Thoracic aorta (tissue), 2 donors: Measurements from ENCODE around the gene PRR4. TPM values are rescaled to one million over a fixed set of nuclear protein-coding genes. Genes with fewer than 3 reads are reported as not detected.

Source experiments
- ATAC-seq: fragments of 150-250 bp; one replicate; pipeline ENCODE4 v1.8.0; 2017; ENCODE audit warnings: low read depth; ENCODE audit not compliant: insufficient number of reproducible peaks, low FRiP score
- DNase-seq: peaks from one replicate; pipeline ENCODE4 v3.0.0-alpha.2; 2020; ENCODE audit warnings: low spot score
- H3K27ac ChIP-seq, 2 donors: fragments of 200-600 bp; sonication (generic); 1 replicate in 1 of 2; 2 replicates in 1 of 2; pipeline ENCODE4 v1.5.1; 2016; ENCODE audit warnings: mild to moderate bottlenecking in 2 of 2, moderate library complexity in 2 of 2
- H3K27me3 ChIP-seq: fragments of 200-600 bp; sonication (generic); replicated peaks from 2 replicates; pipeline ENCODE4 v1.6.0; 2016; ENCODE audit warnings: mild to moderate bottlenecking; ENCODE audit not compliant: insufficient read depth
- H3K36me3 ChIP-seq: fragments of 200-600 bp; sonication (generic); one replicate; pipeline ENCODE4 v1.5.1; 2016
- H3K4me1 ChIP-seq, 2 donors: fragments of 200-600 bp; sonication (generic); 1 replicate in 1 of 2; 2 replicates in 1 of 2; pipeline versions ENCODE4 v1.5.1 to v1.6.0; 2016; ENCODE audit warnings: low read depth in 2 of 2, mild to moderate bottlenecking in 1 of 2; ENCODE audit not compliant: control insufficient read depth in 1 of 2
- H3K4me3 ChIP-seq: fragments of 200-600 bp; sonication (generic); 2 replicates; pipeline ENCODE4 v1.5.1; 2016; ENCODE audit warnings: mild to moderate bottlenecking
- H3K9me3 ChIP-seq: fragments of 200-600 bp; sonication (generic); 2 replicates; pipeline ENCODE4 v1.5.1; 2016
- CTCF ChIP-seq: fragments of 200-600 bp; sonication (generic); IDR thresholded peaks from one replicate; pipeline ENCODE4 v1.5.1; 2019; ENCODE audit warnings: antibody characterized with exemption
- total RNA-seq, 2 donors: library from RNA; depleted of rRNA; stranded (reverse); fragments of >200 nt; gene quantifications; one replicate each; pipeline versions ENCODE4 v1.1.0 to v1.2.3, GENCODE V29; 2016

PRR4 gene
- total RNA-seq, 2 donors from 2014 or later: 5.7 to 22.7 TPM

- peaks cover 8% of the 10 kb centered on the region for H3K9me3 ChIP-seq
- no peaks in the 10 kb centered on the region for H3K27me3 ChIP-seq
- no peak for DNase-seq
- peaks cover 0 to 6% of the 10 kb centered on the region in 2 donors for H3K4me1 ChIP-seq
- no peak overlapping the region for H3K4me3 ChIP-seq
- no peaks in the 10 kb centered on the region for H3K36me3 ChIP-seq
- ATAC-seq: no peak
- no peak for TF ChIP-seq CTCF
- H3K27ac ChIP-seq: no peak overlapping the region
Observed at GRCh38 chr12:10853776-10854175, 4.5 kb upstream of the PRR4 start.

- Histone ChIP-seq H3K4me3 (no peak overlapping the region), H3K27ac (no peak overlapping the region), H3K4me1 (peaks cover 0 to 6% of the 10 kb centered on the region in 2 donors), H3K9me3 (peaks cover 7% of the 10 kb centered on the region), H3K27me3 (no peaks in the 10 kb centered on the region), H3K36me3 (peaks cover 8% of the 10 kb centered on the region)
- ATAC-seq: no peak
- no peak for TF ChIP-seq CTCF
- DNase-seq: no peak
Observed at GRCh38 chr12:10851243-10851858, 2.1 kb upstream of the PRR4 start.

GRCh38 chr12:10847744-10848143 is 1.5 kb downstream of the PRR4 start:
- ATAC-seq: no peak
- H3K27me3 ChIP-seq: no peaks in the 10 kb centered on the region
- TF ChIP-seq CTCF: no peak

GRCh38 chr12:10842862-10843261 is 6.4 kb downstream of the PRR4 start:
- no peak for TF ChIP-seq CTCF
- H3K27me3 ChIP-seq: no peaks in the 10 kb centered on the region
- H3K27ac ChIP-seq: no peak overlapping the region
- peaks cover 11% of the 10 kb centered on the region for H3K36me3 ChIP-seq
- H3K9me3 ChIP-seq: no peaks in the 10 kb centered on the region
- DNase-seq: no peak
- no peak for ATAC-seq
- no peaks in the 10 kb centered on the region for H3K4me1 ChIP-seq
- no peak overlapping the region for H3K4me3 ChIP-seq

More at GRCh38 chr12:10847744-10848143, 1.5 kb downstream of the PRR4 start:
- DNase-seq: no peak
- Histone ChIP-seq H3K27ac (no peak overlapping the region), H3K4me3 (no peak overlapping the region), H3K36me3 (peaks cover 11% of the 10 kb centered on the region), H3K9me3 (no peaks in the 10 kb centered on the region), H3K4me1 (peaks cover 0 to 6% of the 10 kb centered on the region in 2 donors)

GRCh38 chr12:10838461-10838860 is 10.8 kb downstream of the PRR4 start:
- peaks cover 5% of the 10 kb centered on the region for H3K36me3 ChIP-seq
- no peaks in the 10 kb centered on the region for H3K27me3 ChIP-seq
- peaks cover 4% of the 10 kb centered on the region for H3K9me3 ChIP-seq
- no peak for TF ChIP-seq CTCF
- no peak for DNase-seq
- H3K4me1 ChIP-seq: no peaks in the 10 kb centered on the region
- ATAC-seq: no peak
- no peak overlapping the region for H3K4me3 ChIP-seq
- no peak overlapping the region for H3K27ac ChIP-seq
